OCI-LY7 (cell line): ENCODE measurements around the gene TBATA.

Experiments
- EZH2phosphoT487 ChIP-seq: fragments of 200-600 bp; sonication (generic); IDR thresholded peaks from 2 replicates; pipeline ENCODE4 v1.6.1; 2018; ENCODE audit warnings: low read depth, borderline replicate concordance, mild to moderate bottlenecking, mixed run types, antibody characterized with exemption, low read length, moderate library complexity, mixed read lengths
- TF ChIP-seq, protein P1 (sequence below): fragments of 200-600 bp; sonication (generic); conservative IDR thresholded peaks from 2 replicates; pipeline ENCODE4 v1.5.1; 2014; ENCODE audit warnings: mild to moderate bottlenecking, antibody characterized with exemption, low read length, moderate library complexity, mixed read lengths

DNA sequence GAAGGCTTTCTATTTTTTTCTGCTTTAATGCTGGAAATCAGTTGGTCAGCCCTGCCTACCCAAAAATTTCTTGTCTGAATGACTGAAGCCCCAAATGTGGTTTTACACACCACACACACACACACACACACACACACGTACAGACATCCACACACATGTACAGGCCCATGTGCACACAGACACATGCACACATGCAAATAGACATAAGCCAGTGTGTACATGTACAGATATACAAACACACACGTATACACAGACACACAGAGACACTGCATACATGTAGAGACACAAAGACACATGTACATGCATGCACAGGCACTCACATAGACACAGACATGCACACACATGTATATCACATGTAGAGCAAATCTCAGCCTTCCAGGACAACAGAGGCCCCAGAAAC is 54.2 kb downstream of the TBATA start:
- TF ChIP-seq, protein P1, sequence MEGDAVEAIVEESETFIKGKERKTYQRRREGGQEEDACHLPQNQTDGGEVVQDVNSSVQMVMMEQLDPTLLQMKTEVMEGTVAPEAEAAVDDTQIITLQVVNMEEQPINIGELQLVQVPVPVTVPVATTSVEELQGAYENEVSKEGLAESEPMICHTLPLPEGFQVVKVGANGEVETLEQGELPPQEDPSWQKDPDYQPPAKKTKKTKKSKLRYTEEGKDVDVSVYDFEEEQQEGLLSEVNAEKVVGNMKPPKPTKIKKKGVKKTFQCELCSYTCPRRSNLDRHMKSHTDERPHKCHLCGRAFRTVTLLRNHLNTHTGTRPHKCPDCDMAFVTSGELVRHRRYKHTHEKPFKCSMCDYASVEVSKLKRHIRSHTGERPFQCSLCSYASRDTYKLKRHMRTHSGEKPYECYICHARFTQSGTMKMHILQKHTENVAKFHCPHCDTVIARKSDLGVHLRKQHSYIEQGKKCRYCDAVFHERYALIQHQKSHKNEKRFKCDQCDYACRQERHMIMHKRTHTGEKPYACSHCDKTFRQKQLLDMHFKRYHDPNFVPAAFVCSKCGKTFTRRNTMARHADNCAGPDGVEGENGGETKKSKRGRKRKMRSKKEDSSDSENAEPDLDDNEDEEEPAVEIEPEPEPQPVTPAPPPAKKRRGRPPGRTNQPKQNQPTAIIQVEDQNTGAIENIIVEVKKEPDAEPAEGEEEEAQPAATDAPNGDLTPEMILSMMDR, result no peak
- no peak for TF ChIP-seq EZH2phosphoT487
